CD4-positive, alpha-beta T cell treated with Interleukin-17A for 4 hours (primary cell): ENCODE data around the gene CHD6.
A peak's percentile ranks its signal among the peaks of the same experiment; 100 is the strongest.

Source experiments
- DNase-seq: peaks from one replicate; pipeline ENCODE4 v3.0.0-alpha.2; 2020; ENCODE audit warnings: mixed read lengths

The CHD6 gene

DNA sequence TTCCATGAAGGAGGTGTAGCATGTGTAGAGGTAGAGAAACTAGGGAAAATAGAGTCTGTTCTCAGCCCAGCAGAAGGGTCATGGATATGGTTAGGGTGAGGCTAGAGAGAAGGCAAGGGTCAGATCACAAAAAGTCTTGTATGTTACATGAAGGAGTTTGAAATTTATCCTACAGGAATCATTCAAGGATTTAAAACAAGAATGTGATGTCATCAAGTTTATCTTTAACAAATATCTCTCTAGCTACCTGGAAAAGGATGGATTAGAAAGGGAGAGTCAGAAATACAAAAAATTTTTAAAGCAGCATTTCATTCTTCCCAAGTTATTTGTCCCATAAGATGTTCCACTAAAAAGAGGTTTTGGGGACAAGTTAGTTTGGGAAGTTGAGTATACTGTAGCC, 4.4 kb upstream of the CHD6 start:
- no peak for DNase-seq

- no peak for DNase-seq
Observed at GRCh38 chr20:41621971-41622370, 3.8 kb upstream of the CHD6 start.

GRCh38 chr20:41621421-41621820, 3.2 kb upstream of the CHD6 start:
- DNase-seq, result no peak

DNA sequence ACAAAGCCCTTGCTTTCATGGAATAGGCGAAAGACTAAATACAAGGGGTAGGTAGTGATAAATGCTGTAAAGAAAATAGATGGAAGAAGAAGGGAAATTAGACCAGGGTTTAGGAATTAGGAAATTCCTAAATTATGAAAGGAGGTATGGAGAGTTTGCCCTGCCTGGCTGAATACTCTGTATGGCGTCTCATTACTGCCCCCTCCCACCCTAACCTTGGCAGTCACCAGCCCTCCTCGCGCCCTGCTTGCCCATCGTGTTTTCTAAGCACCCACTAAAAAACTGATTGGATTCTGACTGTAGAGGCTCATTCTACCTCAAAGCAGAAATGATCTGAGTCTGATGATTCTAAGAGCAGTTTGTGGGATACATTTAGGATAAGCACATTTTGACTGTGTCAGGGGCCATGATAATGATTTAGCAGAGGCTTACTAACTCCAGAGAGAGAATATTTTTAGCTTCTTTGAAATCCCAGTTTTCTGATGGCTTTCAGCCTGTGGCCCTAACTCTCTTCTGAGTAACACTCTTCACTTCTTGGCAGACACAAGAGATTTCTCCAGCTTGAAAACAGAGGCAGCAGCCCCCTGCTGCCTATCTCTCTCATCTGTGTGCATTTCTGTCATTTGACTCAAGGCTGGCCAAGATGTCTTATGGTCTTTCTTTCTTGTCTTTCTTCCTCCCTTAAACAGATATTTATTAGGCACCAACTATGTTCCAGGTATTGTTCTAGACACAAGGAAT, 1.4 kb upstream of the CHD6 start:
- DNase-seq, result no peak

GRCh38 chr20:41618807-41619311, 682 bp upstream of the CHD6 start:
- DNase-seq, result no peak

DNA sequence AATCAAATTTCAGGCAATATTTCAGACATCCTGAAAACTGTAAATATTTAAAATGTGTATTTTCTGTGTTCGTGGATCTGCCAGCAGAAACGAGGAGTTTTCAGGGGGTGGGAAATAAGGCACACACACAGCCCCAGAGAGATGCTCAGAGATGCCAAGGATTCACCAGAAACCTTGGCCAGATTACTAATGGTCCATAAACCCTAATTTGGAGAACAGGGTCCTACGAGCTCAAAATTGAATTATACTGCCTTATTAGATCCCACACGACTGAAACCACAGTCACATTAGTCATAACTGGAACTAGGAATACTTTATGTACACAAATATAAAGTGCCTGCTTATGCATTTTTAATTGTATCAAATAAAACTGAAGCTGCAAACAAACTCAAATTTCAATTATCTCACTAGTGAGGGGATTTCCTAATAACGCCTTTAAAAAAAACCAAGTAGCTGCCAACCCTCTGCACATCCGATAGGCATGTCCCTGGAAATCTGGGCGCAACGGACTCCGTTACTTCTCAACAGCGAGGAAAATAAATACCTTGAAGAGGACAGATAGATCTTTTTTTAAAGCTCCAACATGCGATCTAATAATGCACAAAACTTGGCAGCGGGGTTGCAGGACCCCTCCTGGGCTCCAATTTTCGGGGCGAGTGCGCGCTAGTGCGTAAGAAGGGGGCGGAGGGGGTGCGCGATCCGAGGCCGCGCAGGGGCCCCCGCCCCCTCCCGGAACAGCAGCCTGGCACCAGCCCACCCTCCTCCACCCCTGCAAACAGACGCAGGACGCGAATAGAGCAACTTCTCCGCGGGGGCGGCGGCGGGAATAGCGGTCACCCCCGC, 897 bp downstream of the CHD6 start:
- DNase-seq, result peak; percentile 66

- DNase-seq, result no peak
Observed at GRCh38 chr20:41616228-41616627, 1.9 kb downstream of the CHD6 start.

- DNase-seq, result no peak
Observed at GRCh38 chr20:41615676-41616075, 2.5 kb downstream of the CHD6 start.

DNA sequence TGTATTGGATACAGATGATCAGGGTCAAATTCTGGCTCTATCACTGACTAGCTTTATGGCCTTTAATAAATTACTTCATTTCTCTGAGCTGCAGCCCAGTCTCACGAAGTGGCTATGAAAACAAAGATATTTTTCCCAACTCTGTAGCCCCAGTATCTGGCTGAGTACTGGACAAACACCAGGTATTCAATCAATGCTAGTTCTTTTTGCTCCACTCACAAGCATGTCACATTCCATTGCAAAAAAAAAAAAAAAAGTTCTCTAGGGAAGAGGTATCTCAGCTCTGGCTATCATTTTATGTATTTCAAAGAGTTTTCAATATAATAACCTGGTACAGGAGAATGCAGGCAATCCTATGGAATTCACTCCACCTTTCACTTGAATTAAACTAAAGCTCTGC, 3.1 kb downstream of the CHD6 start:
- no peak for DNase-seq

DNA sequence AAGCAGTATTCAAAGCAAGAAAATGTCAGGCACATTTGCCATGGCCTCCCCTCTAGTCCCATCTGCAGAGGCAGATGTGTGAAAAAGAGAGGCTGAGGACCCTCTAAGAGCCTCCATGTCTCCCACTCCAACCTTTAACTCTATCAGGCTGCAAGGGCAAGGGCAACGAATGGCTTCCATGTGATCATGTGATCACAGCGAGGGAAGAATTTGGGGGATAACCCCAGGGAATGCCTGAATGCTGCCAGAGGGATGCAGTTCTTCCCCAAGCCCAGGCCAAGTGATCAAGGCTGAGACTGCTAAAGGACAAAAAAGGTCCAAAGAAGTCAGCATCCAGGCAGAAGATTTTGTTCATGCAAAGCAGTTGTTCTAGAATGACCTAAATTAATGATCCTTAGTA, 4.9 kb downstream of the CHD6 start:
- no peak for DNase-seq

GRCh38 chr20:41609474-41609873, 8.7 kb downstream of the CHD6 start:
- no peak for DNase-seq

DNA sequence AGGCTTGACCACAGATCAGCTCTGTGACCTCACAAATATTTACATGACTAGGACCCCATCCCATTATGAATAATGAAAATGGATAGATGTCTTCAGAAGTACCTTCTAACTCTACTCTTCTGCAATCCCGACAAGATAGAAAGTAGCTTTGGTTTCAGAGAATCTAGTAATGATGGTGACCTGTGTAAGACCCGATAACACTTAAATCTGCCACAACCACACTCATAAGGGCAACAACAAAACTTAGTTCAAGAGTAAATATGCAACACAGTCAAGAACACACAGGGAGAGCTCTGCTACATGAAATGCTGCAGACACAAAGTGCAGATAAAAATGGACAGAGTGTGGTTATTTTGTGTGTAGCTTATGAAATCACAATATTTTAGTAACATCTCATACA, 9.6 kb downstream of the CHD6 start:
- DNase-seq, result no peak

DNA sequence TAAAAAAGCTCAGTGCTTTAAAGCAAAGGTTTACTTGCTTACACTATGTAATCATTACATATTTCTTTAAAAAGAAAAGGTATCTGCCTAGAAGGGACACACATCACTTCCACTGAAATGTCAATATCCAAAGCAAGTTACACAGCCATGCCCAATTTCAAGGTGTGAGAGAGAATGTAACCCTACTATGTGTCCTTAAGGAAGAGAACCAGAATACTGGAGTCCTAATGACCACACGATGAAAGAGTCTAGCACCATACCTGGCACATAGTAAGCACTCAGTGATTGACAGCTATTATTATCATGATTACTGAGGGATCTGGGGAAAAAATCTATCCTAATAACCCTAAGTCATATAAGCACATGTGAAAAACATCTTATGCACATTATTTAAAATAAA, 10.4 kb downstream of the CHD6 start:
- DNase-seq, result no peak

DNA sequence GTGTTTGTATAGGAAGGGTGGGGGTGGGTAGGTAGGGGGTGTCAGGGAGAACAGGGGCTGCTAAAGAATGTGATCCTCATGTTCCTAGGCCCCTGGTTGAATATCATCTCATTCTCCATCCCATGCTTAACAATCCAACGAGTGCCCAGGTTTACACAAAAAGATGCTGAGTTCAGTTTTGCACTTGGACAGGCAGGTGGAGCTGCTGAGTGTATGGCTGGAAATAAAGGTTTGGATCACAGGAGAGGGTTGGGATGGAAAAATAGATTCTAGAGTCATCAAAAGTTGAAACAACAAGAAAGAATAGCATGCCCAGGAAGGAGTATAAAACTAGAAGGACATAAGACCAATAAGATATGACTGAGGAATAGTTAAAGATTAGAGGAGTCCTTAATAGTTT, 14.2 kb downstream of the CHD6 start:
- DNase-seq, result no peak

GRCh38 chr20:41601742-41602141, 16.4 kb downstream of the CHD6 start:
- no peak for DNase-seq

DNA sequence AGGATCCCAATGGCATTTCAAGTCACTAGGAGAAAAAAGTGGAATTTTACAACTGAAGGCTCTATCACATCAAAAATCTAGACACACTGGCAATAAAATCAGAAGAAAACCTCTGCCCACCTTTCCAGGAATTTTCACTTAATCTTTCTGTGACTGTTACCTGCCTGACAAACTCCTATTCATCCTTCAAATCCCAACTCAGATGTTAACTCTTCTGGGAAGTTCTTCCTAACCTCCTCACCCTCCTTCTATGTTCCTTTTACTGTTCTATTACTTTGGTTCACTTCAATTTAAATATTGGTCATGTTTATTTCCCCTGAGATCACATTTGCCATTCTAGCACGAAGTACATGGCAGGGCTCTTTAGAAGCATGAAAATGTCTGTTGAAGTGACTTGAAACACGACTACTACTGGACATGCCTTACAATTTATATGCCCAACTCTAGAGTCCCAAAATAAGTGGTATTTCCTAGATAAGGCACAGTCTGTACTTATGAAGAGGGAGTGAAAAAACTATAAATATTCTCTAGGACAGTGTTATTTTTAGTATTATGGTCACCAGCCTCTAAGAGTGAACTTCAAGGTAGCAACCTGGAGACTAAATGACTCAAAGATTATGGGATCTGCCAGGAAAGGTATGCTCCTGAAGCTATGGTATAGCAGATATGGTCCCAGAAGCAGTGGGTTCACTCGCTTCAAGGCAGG, 17.1 kb downstream of the CHD6 start:
- no peak for DNase-seq

- no peak for DNase-seq
Observed at GRCh38 chr20:41599699-41600104, 18.5 kb downstream of the CHD6 start.

GRCh38 chr20:41598719-41599118, 19.5 kb downstream of the CHD6 start:
- DNase-seq, result no peak

- no peak for DNase-seq
Observed at GRCh38 chr20:41594514-41595322, 23.5 kb downstream of the CHD6 start.

- DNase-seq, result no peak
Observed at GRCh38 chr20:41592516-41593216, 25.5 kb downstream of the CHD6 start.

DNA sequence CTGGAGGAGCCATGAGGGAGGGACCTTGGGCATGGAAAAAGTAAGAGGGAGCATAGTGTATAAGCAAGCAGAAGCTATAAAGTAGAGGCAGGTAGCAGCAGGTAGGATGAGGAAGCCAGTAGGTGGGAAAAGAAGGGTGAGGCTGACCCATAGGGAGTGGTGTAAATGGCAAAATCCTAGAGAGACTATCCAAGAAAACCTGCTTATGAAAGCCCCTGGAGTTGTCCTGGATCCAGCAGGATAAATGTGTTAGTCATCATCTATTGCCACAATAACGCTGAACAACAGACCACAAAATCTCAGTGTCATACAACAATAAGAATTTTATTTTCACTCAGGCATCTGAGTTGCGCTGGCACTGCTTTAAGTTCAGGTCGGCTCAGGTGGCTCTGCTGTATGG, 30.2 kb downstream of the CHD6 start:
- DNase-seq, result no peak

DNA sequence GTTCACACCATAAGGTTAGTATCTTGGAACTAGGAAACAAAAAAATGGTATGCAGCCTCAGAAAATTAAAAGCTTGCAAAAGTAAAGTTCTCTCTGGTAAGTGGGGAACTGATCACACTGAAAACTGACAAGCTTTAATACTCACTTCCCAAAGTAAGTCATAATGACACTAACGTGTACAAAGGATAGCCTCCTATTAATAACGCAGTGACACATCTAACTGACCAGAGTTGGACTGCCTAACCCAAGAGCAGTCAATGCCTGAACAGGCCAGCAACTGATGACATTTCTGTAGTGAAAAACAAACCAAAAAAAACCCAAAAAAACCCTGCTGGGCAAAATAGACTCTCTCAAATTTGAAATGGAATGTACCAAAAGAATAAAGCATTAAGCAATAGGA, 30.7 kb downstream of the CHD6 start:
- no peak for DNase-seq
